Loucy (cell line): ENCODE data around the gene ACAA1.

Experiments
- H2AFZ ChIP-seq: fragments of 200-600 bp; sonication (generic); 2 replicates; pipeline ENCODE4 v1.6.0; 2016; ENCODE audit warnings: antibody characterized with exemption, mild to moderate bottlenecking, low read length, moderate library complexity
- H3F3A ChIP-seq: fragments of 200-600 bp; 2 replicates; pipeline ENCODE4 v1.6.0; 2016; ENCODE audit warnings: antibody characterized with exemption, low read depth, mild to moderate bottlenecking
- H3K27me3 ChIP-seq: fragments of 200-600 bp; sonication (generic); 2 replicates; pipeline ENCODE4 v1.6.1; 2014; ENCODE audit warnings: low read length, mild to moderate bottlenecking; ENCODE audit not compliant: insufficient read depth, poor library complexity, severe bottlenecking
- H3K36me3 ChIP-seq: fragments of 200-600 bp; sonication (generic); 2 replicates; pipeline ENCODE4 v1.6.1; 2016; ENCODE audit warnings: low read length; ENCODE audit not compliant: insufficient read depth
- H3K4me1 ChIP-seq: fragments of 200-600 bp; sonication (generic); 2 replicates; pipeline ENCODE4 v1.5.1; 2014; ENCODE audit warnings: low read length, mild to moderate bottlenecking; ENCODE audit not compliant: insufficient read depth, poor library complexity, severe bottlenecking
- H3K4me2 ChIP-seq: fragments of 200-600 bp; sonication (generic); 2 replicates; pipeline ENCODE4 v1.6.0; 2014; ENCODE audit warnings: antibody characterized with exemption, low read length, low read depth, mild to moderate bottlenecking; ENCODE audit not compliant: poor library complexity, severe bottlenecking
- H3K4me3 ChIP-seq: fragments of 200-600 bp; sonication (generic); 2 replicates; pipeline ENCODE4 v1.5.1; 2014; ENCODE audit warnings: low read length, mild to moderate bottlenecking, mixed read lengths; ENCODE audit not compliant: poor library complexity, severe bottlenecking
- H3K79me2 ChIP-seq: fragments of 200-600 bp; sonication (generic); 2 replicates; pipeline ENCODE4 v1.6.1; 2014; ENCODE audit warnings: low read length; ENCODE audit not compliant: insufficient read depth
- H3K9ac ChIP-seq: fragments of 200-600 bp; sonication (generic); 2 replicates; pipeline ENCODE4 v1.6.0; 2014; ENCODE audit warnings: mild to moderate bottlenecking, low read depth, low read length, moderate library complexity; ENCODE audit not compliant: poor library complexity, severe bottlenecking
- H3K9me2 ChIP-seq: fragments of 200-600 bp; sonication (generic); replicated peaks from 2 replicates; pipeline ENCODE4 v1.6.1; 2016; ENCODE audit warnings: low read depth, low read length, mixed read lengths
- H3K9me3 ChIP-seq: fragments of 200-600 bp; sonication (generic); 2 replicates; pipeline ENCODE4 v1.6.1; 2014; ENCODE audit warnings: mild to moderate bottlenecking, antibody characterized with exemption, low read length, low read depth; ENCODE audit not compliant: insufficient read depth
- H4K20me1 ChIP-seq: fragments of 200-600 bp; sonication (generic); 2 replicates; pipeline ENCODE4 v1.6.0; 2014; ENCODE audit warnings: antibody characterized with exemption, low read length, mild to moderate bottlenecking; ENCODE audit not compliant: insufficient read depth, poor library complexity, severe bottlenecking
- CTCF ChIP-seq: fragments of 200-600 bp; sonication (generic); conservative IDR thresholded peaks from 2 replicates; pipeline ENCODE4 v1.5.1; 2014; ENCODE audit warnings: mild to moderate bottlenecking, antibody characterized with exemption, low read length
- EZH2phosphoT487 ChIP-seq: fragments of 200-600 bp; IDR thresholded peaks from 2 replicates; pipeline ENCODE4 v1.6.1; 2018; ENCODE audit warnings: antibody characterized with exemption, mild to moderate bottlenecking, moderate library complexity, borderline replicate concordance

ACAA1 gene

DNA sequence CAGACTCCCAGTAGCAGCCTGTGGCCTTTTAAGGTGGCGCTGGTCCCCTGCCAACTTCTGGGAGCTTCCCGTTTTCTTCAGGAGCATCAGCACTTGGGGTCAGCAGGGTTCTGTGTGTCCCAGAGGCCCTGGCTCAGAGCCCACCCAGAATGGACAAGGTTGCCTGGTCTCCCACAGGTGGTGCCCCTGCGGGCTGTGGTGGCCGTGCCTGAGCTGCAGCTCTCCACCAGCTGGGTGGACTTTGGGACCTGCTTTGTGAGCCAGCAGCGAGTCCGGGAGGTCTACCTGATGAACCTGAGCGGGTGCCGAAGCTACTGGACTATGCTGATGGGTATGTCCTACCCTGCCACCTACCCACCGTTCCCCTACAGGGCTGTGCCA lies 15.5 kb downstream of the ACAA1 start:
- no peaks in the 10 kb centered on the region for H4K20me1 ChIP-seq
- TF ChIP-seq CTCF (no peak), EZH2phosphoT487 (no peak)
- peaks cover 42% of the 10 kb centered on the region; the same call in 1 of the 2 replicates for H3K36me3 ChIP-seq
- no peak overlapping the region for H2AFZ ChIP-seq
- no peaks in the 10 kb centered on the region for H3K4me1 ChIP-seq
- H3K79me2 ChIP-seq: no peaks in the 10 kb centered on the region
- no peaks in the 10 kb centered on the region for H3K9me2 ChIP-seq
- no peak overlapping the region for H3K9ac ChIP-seq
- no peak overlapping the region for H3K4me2 ChIP-seq
- no peaks in the 10 kb centered on the region for H3F3A ChIP-seq
- H3K27me3 ChIP-seq: no peaks in the 10 kb centered on the region
- H3K4me3 ChIP-seq: no peak overlapping the region
- H3K9me3 ChIP-seq: no peaks in the 10 kb centered on the region

DNA sequence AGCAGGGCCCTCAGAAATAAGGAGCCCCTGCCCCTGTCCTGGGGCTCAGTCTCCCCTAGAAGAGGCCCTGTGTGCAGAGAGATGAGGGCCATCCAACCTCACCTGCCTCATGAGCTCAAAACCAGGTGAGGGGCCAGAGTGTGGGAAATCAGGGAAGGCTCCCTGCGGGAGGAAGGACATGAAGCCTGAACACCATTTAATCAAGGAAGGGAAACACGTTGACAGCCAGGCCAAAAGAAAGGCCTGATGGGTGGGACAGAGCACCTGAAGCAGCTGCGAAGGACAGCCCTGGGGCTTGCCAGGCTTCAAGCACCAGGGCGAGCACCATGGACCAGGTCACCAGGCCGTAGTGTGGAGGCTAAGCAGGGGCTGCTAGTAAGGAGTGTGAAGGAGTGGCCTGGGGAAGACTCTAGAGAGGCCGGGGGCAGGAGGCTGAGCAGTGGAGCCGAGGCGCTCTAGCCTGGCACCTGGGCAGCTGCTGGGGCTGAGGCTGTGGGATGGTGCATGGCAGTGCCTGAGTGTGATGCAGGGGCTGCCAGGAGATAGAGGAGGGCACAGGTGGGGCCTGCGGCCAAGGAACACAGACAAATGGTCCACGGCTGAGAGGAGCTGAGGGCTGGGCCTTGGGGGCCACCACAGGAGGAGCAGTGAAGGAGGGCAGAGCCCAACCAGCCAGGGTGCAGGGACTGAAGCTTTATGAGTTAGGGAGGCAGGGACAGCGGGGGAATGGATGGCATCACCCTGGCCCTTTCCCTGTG lies 16.1 kb downstream of the ACAA1 start:
- no peak overlapping the region for H2AFZ ChIP-seq
- H3K4me3 ChIP-seq: no peak overlapping the region
- H4K20me1 ChIP-seq: no peaks in the 10 kb centered on the region
- no peaks in the 10 kb centered on the region for H3K9me2 ChIP-seq
- H3K9ac ChIP-seq: no peak overlapping the region
- no peaks in the 10 kb centered on the region for H3K9me3 ChIP-seq
- H3K36me3 ChIP-seq: peaks cover 37% of the 10 kb centered on the region; the same call in 1 of the 2 replicates
- TF ChIP-seq CTCF (no peak), EZH2phosphoT487 (no peak)
- no peaks in the 10 kb centered on the region for H3K79me2 ChIP-seq
- H3F3A ChIP-seq: no peaks in the 10 kb centered on the region
- no peak overlapping the region for H3K4me2 ChIP-seq
- H3K27me3 ChIP-seq: no peaks in the 10 kb centered on the region
- no peaks in the 10 kb centered on the region for H3K4me1 ChIP-seq

DNA sequence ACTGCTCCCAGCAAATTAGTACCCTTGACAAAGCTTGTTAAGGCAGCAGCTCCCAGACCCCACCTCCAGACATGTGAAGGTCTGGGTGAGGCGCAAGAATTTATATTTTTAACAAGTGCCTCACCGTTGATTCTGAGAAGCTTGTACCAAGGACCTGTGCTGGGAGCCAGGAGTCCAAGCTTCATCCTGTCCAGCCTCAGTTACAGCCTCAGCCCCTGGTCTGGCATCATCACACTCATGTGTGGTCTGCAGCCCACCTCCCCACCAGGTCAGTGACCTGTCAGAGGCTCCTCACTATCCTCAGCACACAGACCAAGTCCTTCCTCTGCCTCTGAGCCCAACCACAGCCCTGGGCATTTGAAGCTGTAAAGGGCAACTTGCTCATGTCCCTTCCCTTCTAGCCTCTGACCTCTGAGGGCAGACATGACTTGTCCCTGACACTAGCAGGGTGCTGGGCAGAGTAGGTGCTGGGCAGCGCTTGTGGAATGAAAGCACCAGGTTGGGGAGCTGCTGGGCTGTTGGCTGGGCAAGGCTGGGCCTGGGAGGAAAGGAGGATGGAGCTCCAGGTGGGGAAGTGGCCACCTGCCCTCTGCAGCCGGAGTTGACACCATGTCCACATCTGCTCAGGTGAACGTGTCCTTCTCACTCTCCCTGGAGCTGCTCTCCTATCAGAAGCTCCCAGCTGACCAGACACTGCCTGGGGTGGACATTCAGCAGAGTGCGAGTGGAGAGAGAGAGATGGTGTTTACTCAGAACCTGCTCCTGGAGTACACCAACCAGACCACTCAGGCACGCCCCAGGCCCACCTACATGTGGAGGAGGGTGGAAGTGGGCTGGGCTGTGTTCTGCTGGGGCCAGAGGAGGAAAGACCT lies 16.9 kb downstream of the ACAA1 start:
- no peaks in the 10 kb centered on the region for H3K9me3 ChIP-seq
- no peak overlapping the region for H3K4me3 ChIP-seq
- no peaks in the 10 kb centered on the region for H4K20me1 ChIP-seq
- no peaks in the 10 kb centered on the region for H3K79me2 ChIP-seq
- no peaks in the 10 kb centered on the region for H3K4me1 ChIP-seq
- TF ChIP-seq EZH2phosphoT487 (no peak), CTCF (no peak)
- no peak overlapping the region for H2AFZ ChIP-seq
- H3K27me3 ChIP-seq: no peaks in the 10 kb centered on the region
- no peaks in the 10 kb centered on the region for H3K9me2 ChIP-seq
- peaks cover 29% of the 10 kb centered on the region; the same call in 1 of the 2 replicates for H3K36me3 ChIP-seq
- H3K4me2 ChIP-seq: no peak overlapping the region
- H3F3A ChIP-seq: no peaks in the 10 kb centered on the region
- H3K9ac ChIP-seq: no peak overlapping the region
